Fibroblast of villous mesenchyme (primary cell): ENCODE measurements around the gene SYNC. TPM values are rescaled to one million over a fixed set of nuclear protein-coding genes. Genes with fewer than 3 reads are reported as not detected.
"Not testable (repeated sequence)": the region's sequence is repeated elsewhere in the genome, so short reads cannot be mapped to it uniquely, and the experiment has no call there.

Experiments
- DNase-seq: peaks from one replicate; pipeline ENCODE4 v3.0.0-alpha.2; 2010; ENCODE audit warnings: low read depth
- H3K4me3 ChIP-seq: 2 replicates; pipeline ENCODE4 v1.5.1; 2011; ENCODE audit warnings: low read depth, mild to moderate bottlenecking, low read length
- CTCF ChIP-seq: IDR thresholded peaks from 2 replicates; pipeline ENCODE4 v1.5.1; 2012; ENCODE audit warnings: low read depth, mild to moderate bottlenecking, low read length; ENCODE audit not compliant: insufficient read depth
- total RNA-seq: library from RNA; depleted of rRNA; stranded (reverse); fragments of >200 nt; gene quantifications from 2 replicates; pipeline ENCODE4 v1.2.3, GENCODE V29; 2012

Gene SYNC
- total RNA-seq, 1 donor: 72.5 TPM

GRCh38 chr1:32652244-32652962 lies 50.2 kb downstream of the SYNC start:
- peak overlapping the region; percentile 73 for H3K4me3 ChIP-seq
- no peak for TF ChIP-seq CTCF
- no peak for DNase-seq

GRCh38 chr1:32651461-32652073 lies 51.0 kb downstream of the SYNC start:
- H3K4me3 ChIP-seq: peak overlapping the region; percentile 73
- DNase-seq: no peak
- TF ChIP-seq CTCF: no peak

GRCh38 chr1:32650752-32651460 lies 51.7 kb downstream of the SYNC start, which contains the start of gene RBBP4:
Gene RBBP4, plus strand, starts transcription at chr1:32651208. Its CDS starts 99 bp downstream, at chr1:32651307.
- peak; percentile 98 for DNase-seq
- H3K4me3 ChIP-seq: peak within 1 kb of the TSS; percentile 92
- TF ChIP-seq CTCF: no peak

- peak; percentile 94 for DNase-seq
Measured at GRCh38 chr1:32650248-32650751, 52.3 kb downstream of the SYNC start, which contains the start of gene ZBTB8OS. Gene ZBTB8OS, minus strand, starts transcription at chr1:32650550. Its CDS starts 21 bp downstream, at chr1:32650529.

GRCh38 chr1:32647308-32648134 lies 55.0 kb downstream of the SYNC start:
- DNase-seq: no peak
- no peak for TF ChIP-seq CTCF

More at GRCh38 chr1:32650248-32650751, 52.3 kb downstream of the SYNC start, which contains the start of gene ZBTB8OS:
- H3K4me3 ChIP-seq: peak within 1 kb of the TSS; percentile 92
- TF ChIP-seq CTCF: no peak

GRCh38 chr1:32644426-32644825 lies 58.1 kb downstream of the SYNC start:
- no peak for TF ChIP-seq CTCF
- H3K4me3 ChIP-seq: no peak overlapping the region
- DNase-seq: no peak

More at GRCh38 chr1:32647308-32648134, 55.0 kb downstream of the SYNC start:
- no peak overlapping the region for H3K4me3 ChIP-seq

- not testable (repeated sequence) for DNase-seq, H3K4me3 ChIP-seq
Measured at GRCh38 chr1:32642292-32642827, 60.2 kb downstream of the SYNC start.
